ENCODE data around the gene TMEM52. TPM values are rescaled to one million over a fixed set of nuclear protein-coding genes. Genes with fewer than 3 reads are reported as not detected.

The TMEM52 gene
- total and polyA plus RNA-seq, 2 donors (not counting 3 experiments of a cell fraction or from before 2014, with no cell fraction given), result 1.6 to 1.7 TPM

GRCh38 chr1:1947493-1947892, 28.4 kb upstream of the TMEM52 start:
- no TSS peak for BruUV-seq (replicated peaks)
- dilution Hi-C loops (cut with MboI; ENCODE audit: extremely low pct_ligation_motif_present, low sequenced_read_pairs), result no loop called here
- CTCF ChIA-PET, result interaction anchor here (2.7 kb wide), 1 partner anchor 97 kb away, joined by 9 read pairs; no protein-coding TSS in a partner anchor

More at GRCh38 chr1:1947493-1947892, 28.4 kb upstream of the TMEM52 start:
- POLR2A ChIA-PET, result no interaction called here
- no peak overlapping the region for H3K9ac ChIP-seq (replicated peaks; ENCODE audit: extremely low read depth, insufficient read depth, low read length)
- H3K4me1 ChIP-seq (ENCODE audit: control insufficient read depth, extremely low read depth, insufficient read depth, low read length), result no peaks in the 10 kb centered on the region
- intact Hi-C loops (cut with micrococcal nuclease), result no loop called here
- H4K20me1 ChIP-seq (replicated peaks; ENCODE audit: control insufficient read depth, extremely low read depth, insufficient read depth, low read length), result no peaks in the 10 kb centered on the region
- DNase-seq (ENCODE audit: low read depth, low spot score), result no peak
- no peak overlapping the region for H2AFZ ChIP-seq (ENCODE audit: low read depth, low read length)
- no peak overlapping the region for H3K27ac ChIP-seq (ENCODE audit: insufficient read depth, low read depth, low read length)
- H3K4me3 ChIP-seq (replicated peaks in 1 of 3; ENCODE audit: insufficient read depth in 1 of 3, low read depth in 1 of 3, low read length in 3 of 3), result no peak overlapping the region
- no peaks in the 10 kb centered on the region for H3K9me1 ChIP-seq (replicated peaks; ENCODE audit: control insufficient read depth, extremely low read depth, insufficient read depth, low read length)
- no peaks in the 10 kb centered on the region for H3K79me2 ChIP-seq (ENCODE audit: control insufficient read depth, insufficient read depth, low read length)
- no peaks in the 10 kb centered on the region for H3K27me3 ChIP-seq (ENCODE audit: control insufficient read depth in 2 of 2, insufficient read depth in 2 of 2, low read length in 2 of 2)
- TF ChIP-seq POLR2A (IDR thresholded peaks at IDR 0.05; ENCODE audit: low read depth, low read length), result no peak
- no peak for TF ChIP-seq EZH2 (IDR thresholded peaks at IDR 0.05; ENCODE audit: borderline replicate concordance, low read depth, low read length, severe bottlenecking)
- no peak for TF ChIP-seq FOS (IDR thresholded peaks at IDR 0.05; ENCODE audit: borderline replicate concordance, insufficient read depth, low read length)
- TF ChIP-seq POLR2AphosphoS5 (IDR thresholded peaks at IDR 0.05; ENCODE audit: insufficient read depth, low read depth, low read length), result no peak
- TF ChIP-seq MYC (IDR thresholded peaks at IDR 0.05; ENCODE audit: low read depth, low read length), result no peak
- no peak for TF ChIP-seq MAX (IDR thresholded peaks at IDR 0.05; ENCODE audit: insufficient read depth, insufficient read length)
- no peak for TF ChIP-seq JUN (IDR thresholded peaks at IDR 0.05; ENCODE audit: borderline replicate concordance, insufficient read depth, insufficient read length, low read depth)
- TF ChIP-seq GATA2 (IDR thresholded peaks at IDR 0.05; ENCODE audit: insufficient read depth, insufficient read length, low read depth, low read length), result no peak
- no peak for TF ChIP-seq CTCF (IDR thresholded peaks at IDR 0.05; ENCODE audit: extremely low read depth in 1 of 2, insufficient read depth in 1 of 2, low read depth in 1 of 2, low read length in 2 of 2)
- H3K9me3 ChIP-seq (replicated peaks; ENCODE audit: control insufficient read depth, insufficient read depth, low read length), result no peaks in the 10 kb centered on the region
- no peaks in the 10 kb centered on the region for H3K36me3 ChIP-seq (ENCODE audit: control insufficient read depth in 2 of 2, extremely low read depth in 1 of 2, insufficient read depth in 2 of 2, low read length in 2 of 2)
- no peak for FAIRE-seq
- H3K4me2 ChIP-seq (ENCODE audit: insufficient read depth, low read length), result no peak overlapping the region
